ENCODE results near the gene EHBP1. TPM values are rescaled to one million over a fixed set of nuclear protein-coding genes. Genes with fewer than 3 reads are reported as not detected.

The EHBP1 gene
- total RNA-seq = 23.1 and 24.7 TPM in 2 replicates

DNA sequence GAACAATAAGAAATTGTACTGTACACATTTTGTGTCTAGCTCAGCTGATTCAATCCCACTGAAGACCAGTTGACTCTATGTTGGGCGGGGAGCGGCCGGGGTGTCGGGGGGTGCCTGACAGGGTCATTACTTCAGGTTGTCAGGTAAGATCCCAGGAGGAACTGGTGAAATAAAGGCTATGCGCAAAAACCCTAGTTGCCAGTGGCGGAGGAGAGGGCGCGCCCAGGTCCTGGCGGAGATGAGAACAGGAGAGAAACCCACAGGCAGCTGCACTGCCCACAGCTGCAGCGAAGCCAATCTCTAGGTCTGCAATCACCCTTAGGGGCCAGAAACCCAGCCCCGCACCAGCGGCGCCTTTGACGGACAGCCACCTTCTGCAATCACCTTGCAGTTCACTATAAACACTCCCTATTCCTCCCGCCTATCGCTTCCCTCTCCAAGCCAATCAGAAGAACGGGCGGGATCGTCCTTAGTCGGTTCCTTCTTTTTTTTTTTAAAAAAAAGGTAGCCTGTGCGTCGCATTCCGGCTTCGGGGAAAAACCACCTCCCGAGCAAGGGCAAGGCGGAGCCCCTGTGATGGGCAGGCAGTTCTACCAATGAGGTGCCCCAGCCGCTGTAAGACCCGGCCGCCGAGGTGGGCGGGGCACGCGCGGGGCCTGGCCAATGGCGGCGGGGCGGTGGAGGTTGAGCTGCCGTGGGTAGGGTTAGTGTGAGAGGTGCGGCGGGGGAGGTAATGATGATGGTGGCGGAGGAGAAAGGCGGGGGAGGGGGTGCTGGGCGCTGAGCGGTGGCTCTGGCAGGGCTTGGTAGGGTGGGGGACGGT is at the start of gene EHBP1:
TSS of gene EHBP1 (plus strand) at position 707 of the 823 bp plus-strand sequence. CDS start 1,479 bp downstream, outside the sequence.
- intact Hi-C loops (cut with micrococcal nuclease) = loop anchor here (1.0 to 10.0 kb wide), 8 partner anchors 509 to 1688 kb away; partner anchors contain the start of genes B3GNT2, COMMD1, MDH1 and PEX13

DNA sequence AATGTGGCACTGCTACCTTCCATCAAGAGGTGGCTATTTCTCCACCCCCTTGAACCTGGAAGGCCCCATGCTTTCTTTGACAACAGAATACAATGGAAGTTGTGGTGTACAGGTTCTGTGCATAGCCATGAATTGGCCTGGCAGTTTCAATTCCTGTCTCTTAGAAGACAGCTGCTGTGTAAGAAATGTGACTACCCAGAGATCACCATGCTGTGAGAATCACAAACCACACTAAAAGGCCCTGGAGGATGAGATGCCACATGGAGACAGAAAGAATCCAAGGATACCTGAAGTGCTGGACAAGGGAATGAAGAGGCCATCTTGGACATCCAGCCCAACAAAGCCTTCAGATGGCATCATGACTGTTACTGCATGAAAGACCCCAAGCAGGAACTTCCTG is 47.7 kb upstream of the EHBP1 start:
- intact Hi-C loops (cut with micrococcal nuclease) = no loop called here

DNA sequence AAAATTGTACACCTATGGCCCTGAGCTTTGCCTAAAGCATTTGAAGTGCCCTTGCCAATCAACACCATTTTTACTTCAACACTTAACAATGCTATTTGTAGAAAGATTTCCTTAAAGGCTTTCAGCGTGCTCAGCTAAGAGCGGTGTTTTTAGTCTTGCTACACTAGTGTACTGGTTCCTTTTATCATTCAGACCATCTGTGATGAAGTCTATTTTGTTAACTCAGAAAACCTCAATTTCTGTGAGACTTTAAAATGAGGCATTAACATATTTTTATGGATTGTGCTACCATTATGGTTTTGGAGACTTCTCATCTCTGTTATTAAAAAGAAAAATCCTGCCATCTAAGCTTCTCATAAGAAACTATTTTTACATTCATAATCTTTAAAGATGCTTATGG is 46.6 kb upstream of the EHBP1 start:
- intact Hi-C loops (cut with micrococcal nuclease) = no loop called here

DNA sequence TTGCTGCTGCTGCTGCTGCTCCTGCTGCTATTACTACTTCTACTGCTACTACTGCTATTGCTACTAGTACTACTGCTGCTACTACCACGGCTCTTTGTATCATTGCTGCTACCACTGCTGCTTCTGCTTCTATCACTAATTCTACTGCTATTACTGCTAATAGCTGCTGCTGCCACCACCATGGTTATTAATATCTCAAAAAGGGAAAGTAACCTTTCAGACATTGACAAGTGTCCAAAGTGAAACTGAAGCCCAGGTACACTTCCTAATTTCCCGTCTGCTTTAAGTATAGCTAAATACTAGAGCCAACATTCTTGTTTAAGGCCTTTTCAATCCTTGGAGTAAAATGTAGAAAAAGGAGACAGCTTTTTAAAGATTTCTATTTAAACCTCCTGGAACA is 45.4 kb upstream of the EHBP1 start:
- intact Hi-C loops (cut with micrococcal nuclease) = no loop called here

DNA sequence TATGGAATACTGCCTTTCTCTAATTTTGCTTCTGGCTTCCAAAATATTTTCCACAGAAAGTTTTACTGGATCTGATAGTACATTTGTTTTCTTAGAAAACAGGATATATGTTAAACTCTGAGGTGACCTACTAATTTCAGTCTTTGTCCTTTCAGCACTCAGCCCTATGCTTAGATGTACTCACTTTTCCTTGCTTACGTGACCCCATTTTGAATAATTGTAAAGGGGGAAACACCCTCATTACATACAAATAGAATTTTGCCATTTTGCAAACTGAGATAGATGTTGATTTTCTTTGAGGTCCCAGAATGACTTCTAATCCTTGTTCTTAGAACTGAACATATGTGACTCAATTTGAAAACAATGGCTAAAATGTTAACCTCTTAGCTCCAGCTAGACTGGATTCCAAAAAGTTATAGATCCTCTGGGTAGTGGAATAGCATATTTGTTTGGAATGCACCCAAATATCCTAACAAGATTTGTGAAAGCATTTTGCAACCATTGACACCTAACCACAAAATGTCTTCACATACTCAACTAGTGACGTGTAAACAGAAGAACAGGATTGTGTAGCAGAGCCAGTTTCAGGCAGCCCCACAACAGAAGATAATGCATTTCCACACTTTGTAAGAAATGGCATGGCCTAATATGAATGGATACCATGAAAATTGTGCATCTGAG is 44.8 kb upstream of the EHBP1 start:
- intact Hi-C loops (cut with micrococcal nuclease) = no loop called here

DNA sequence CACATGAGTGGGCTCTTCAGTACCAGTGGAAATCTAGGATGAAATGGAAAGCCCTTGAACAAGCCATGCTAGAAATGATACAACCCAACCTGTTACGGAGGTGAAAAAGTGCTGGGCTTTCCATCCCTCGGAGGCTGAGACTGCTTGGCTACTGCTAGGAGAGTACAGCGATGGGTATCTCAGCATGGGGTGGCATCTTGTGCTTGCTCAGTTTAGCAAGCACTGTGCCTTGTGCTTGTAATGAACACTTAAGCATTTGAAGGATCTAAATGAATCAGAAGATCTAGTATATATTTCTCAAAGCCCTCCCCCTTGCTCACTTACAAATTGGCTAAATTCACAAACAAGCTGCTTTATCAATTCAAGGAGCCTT is 44.3 kb upstream of the EHBP1 start:
- intact Hi-C loops (cut with micrococcal nuclease) = no loop called here

DNA sequence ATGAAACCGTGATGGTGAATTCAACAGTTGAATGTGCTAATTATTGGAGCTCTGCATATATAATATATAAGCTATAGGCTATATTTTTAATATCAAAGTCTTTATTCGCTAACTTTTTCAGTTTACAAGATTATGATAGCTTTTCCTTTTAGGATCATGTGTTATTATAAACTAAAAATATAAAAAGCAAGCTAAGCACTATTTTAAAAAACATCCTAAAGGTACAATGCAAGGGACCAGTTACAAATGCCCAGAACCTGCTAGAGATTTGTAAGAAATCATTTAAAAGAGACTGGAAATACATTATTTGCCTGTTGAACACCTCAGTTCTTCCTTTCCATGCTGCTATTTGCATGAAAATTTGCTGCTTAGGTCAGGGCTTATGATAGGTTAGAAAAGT is 43.4 kb upstream of the EHBP1 start:
- intact Hi-C loops (cut with micrococcal nuclease) = no loop called here

DNA sequence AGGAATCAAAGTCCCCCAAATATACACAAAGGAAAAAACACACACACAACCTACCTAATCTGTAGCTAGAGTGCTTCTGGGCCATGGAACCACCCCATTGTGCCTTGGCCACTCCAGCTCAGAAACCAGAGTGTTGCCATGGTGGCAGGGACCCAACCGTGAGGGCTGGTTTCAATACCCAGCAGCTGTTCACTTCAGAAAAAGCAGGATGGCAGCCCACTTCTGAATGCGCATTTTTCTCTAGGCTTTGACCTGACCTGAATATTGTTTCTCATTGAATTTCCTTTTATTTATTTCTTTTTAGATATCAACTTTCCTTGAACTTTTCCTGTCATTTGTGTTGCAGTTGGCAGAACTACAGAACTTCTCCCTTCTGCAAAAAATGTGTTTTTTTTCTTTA is 43.0 kb upstream of the EHBP1 start:
- intact Hi-C loops (cut with micrococcal nuclease) = no loop called here

DNA sequence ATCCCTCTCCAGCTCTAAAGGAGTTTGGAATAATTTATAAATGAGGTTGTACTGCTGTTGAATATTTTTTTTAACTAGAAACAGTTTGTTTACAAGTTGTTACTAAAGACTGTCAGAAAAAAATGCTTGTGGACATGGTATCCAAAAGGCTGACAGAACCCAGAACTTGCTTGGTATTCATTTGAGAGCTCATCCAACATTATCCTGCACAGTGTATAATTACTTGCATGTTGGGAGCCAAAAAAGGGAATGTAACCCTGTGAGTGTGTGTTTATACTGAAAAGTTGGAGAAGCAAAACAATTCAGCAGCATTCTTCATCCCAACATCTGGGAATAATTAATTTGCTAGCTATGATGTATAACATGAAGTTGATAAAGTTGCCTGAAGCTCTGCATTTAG is 42.1 kb upstream of the EHBP1 start:
- intact Hi-C loops (cut with micrococcal nuclease) = no loop called here

DNA sequence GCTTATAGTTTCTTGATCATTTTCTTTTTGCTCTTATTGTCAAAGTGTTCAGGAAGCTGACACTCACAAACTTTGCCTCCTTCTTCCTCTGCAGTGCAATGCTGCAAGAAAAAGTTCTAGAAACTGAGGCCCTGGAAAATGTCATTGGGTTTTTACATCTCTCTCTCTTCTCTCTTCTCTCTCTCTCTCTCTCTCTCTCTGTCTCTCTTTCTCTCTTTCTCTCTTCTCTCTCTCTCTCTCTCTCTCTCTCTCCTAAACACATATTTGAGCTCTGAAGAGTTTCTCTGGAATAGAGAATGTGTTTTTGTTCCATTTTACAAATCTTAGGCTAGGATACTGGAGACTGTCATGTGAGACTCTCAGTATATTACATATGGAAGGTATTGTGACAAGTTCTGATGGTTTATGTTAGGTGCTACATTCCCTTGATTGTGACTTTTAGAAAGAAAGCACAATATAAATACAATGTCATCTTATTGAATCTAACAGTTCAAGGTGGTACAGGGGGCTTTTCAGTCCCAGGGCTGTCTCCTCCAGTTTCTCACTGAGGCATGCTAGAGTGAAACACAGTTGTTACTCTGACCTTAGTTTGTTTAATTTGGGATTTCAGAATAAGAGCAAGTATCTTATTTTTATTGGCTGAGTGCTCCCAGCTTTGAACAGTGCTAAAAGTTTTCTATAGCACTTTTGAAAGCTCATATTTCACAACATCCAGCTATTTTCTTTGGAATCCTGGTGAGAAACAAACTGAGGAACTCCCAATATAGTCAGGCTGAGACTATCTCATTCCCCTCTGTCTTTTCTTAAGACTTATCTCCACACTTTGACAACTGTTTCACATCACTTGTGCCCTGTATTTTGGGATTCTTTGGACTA is 41.4 kb upstream of the EHBP1 start:
- intact Hi-C loops (cut with micrococcal nuclease) = no loop called here

DNA sequence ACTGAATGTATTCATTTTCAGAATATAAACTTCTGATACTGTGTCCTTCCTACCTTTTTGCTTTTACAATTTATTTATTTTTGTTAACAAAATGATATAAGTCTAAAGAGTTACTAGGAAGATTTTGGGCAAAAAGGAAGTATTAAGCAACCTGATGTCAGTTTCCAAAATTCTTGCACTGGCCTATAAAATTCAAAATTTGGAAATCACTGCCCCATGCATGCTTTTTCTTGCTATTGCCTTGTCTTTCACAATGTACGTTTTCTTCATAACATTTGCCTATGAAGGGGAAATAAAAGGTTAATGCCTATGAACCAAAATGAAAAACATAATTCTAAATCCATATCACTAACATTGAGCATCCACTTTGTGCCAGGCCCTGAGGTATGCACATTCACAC is 40.1 kb upstream of the EHBP1 start:
- intact Hi-C loops (cut with micrococcal nuclease) = no loop called here

DNA sequence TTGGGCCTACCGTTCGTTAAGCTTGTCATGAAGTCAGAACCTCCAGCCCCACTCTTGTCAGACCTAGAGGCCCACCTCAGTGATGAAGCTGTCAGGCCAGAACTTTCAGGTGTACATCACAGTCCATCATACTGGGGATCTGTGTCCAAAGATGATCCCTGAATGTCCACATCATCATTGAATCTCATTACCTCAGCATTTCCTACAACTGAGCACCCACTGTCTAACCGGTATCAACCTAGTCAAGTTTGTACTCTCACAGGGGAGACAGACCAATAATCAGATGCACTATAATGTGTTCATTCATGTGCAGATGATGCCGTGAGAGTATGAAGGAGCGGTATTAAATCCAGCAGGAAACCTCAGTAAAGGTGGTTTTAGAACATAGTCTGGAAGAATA is 36.3 kb upstream of the EHBP1 start:
- intact Hi-C loops (cut with micrococcal nuclease) = no loop called here

DNA sequence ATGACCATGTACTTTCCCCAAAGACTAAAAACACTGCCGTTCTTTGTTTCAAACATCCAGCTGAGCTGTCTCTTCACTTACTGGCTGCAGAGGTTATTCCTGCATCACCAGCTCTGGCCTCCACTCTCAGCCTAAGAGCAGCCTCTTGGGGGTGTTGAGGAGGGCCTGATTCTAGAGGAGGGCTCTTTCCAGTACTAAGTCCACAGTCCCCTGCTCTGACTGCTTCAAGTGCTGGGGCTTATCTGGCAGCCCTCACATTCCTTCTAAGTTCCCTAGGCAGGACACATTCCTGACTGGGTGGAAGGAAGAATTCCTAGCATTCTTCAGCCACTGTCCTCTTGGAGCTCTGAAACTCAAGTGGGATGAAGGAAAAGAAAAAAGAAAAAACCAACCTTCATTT is 32.9 kb upstream of the EHBP1 start:
- intact Hi-C loops (cut with micrococcal nuclease) = no loop called here

DNA sequence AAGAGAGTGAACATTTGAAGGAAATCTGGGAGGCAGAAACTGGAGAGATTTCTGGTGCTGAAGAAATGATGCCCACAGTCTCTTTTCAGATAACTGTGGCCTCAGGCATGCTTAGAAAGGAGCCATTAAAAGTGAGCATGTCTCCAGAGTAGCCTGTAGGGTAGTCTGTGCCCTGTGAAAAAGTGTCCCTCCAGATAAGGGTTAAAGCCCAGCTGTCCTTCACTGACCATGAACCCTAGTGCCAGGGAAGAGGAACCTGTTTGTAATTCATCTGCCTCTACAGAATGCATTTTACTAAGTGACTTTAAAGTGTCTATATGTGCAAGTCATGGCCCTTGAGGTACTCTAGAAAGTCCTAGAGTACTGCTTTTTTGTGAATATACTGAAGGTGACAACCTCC is 30.5 kb upstream of the EHBP1 start:
- intact Hi-C loops (cut with micrococcal nuclease) = no loop called here

DNA sequence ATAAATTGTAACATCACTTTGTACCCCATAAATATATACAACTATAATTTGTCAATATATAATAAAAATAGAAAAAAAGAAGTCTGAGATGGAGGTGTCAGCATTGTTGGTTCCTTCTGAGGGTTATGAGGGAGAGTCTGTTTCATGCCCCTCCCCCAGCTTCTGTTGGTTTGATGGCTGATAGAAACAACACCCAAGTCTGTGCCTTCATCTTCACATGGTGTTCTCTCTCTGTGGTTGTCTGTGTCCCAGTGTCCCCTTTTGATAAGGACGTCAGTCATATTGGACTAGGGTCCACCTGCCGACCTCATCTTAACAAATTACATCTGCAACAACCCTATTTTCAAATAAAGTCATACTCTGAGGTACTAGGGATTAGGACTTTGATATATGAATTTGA is 20.3 kb upstream of the EHBP1 start:
- intact Hi-C loops (cut with micrococcal nuclease) = no loop called here

DNA sequence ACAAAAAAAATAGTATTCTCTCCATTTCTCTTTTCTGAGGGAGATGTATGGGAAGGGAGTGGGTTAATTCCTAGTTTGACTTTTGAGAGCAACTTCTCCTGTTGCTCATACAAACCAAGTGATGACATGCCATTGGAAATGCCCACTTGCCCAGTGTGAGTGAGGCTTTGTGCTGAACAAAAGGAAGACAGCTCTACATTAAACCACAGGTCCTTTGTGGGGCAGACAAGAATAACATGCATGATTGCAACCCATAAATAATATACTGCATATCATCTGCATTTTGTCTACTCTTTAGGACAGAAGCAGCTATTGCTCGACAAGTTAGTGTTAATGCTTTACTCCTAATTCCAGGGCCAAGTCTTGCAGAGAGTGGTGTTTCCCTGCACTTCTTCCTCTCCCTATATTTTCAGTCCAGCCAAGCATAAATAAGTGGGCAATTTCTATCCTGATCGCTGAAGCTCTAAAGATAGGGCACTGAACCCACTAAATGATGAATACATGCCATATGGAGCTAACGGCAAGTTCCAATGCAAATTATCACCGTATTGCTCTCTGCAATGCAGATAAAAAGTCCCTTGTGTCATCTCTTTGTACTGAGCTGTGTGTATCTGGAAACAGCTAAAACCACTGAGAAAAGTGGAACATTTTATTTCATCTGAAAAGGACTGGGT is 19.4 kb upstream of the EHBP1 start:
- intact Hi-C loops (cut with micrococcal nuclease) = no loop called here

DNA sequence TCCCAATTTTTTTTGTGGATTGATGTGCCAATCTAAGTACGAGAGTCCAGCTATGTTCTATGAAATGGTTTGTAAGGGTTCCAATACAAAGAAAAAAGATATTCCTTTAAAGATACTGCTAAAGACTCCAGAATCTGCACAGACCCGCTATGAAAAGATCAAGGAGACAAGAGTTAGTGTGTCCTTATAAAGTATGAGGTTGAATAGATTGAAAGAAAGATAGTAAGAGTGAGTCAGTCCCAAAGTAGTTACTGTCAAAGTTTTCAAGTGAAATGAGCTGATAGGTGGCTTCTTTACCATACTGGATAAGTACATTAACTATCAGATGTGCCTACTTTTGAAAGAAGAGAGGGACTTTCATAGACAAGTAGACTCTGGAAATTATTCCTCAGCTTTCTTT is 17.9 kb upstream of the EHBP1 start:
- intact Hi-C loops (cut with micrococcal nuclease) = no loop called here

DNA sequence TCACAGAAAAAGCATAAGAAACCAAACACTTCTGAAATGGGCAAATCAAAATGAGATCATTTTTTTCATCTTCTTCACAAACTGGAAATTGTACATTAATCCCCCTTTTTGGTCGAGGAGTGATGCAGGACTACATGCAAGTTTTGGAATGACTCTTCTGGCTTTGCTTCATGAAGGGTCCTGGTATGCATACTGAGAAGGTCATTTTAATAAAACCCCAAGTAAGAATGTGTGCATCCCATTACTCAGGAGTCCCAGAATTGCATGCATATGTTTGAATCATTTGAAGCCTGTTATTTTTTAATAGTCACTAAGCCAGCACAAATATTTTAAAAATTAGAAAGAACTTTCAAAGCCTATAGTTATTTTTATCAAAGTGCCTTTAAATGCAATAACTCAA is 16.7 kb upstream of the EHBP1 start:
- intact Hi-C loops (cut with micrococcal nuclease) = no loop called here

DNA sequence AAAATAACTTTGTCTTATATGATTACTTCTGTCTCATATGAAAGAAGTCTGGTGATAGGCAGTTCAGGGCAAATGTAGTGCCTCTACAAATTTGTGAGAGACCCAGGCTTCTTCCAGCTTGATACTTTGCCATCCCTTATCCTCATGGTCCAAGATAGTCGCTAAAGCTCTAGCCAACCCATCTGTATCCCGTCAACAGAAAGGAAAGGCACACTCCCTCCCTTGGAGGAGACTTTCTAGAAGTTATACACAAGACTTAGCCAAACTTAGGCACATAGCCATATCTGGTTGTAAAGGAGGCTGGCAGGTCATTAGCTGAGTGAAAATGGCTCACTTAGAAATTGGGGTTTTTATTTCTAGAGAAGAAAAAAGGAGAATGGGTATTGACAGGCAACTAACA is 14.3 kb upstream of the EHBP1 start:
- intact Hi-C loops (cut with micrococcal nuclease) = no loop called here

DNA sequence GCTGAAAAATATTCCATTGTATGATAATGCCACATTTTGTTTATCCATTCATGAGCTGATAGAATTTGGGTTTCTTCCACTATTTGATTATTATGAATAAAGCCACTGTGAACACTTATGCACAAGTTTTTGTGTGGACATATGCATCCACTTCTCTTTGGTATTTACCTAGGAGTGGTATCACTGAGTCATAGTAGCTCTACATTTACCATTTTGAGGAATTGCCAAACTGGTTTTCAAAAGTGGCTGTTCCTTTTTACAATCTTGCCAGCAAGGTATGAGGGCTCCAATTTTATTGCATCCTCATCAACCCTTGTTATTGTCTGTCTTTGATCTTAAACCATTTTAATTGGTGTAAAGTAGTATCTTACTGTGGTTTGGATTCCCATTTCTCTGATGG is 13.3 kb upstream of the EHBP1 start:
- intact Hi-C loops (cut with micrococcal nuclease) = no loop called here

DNA sequence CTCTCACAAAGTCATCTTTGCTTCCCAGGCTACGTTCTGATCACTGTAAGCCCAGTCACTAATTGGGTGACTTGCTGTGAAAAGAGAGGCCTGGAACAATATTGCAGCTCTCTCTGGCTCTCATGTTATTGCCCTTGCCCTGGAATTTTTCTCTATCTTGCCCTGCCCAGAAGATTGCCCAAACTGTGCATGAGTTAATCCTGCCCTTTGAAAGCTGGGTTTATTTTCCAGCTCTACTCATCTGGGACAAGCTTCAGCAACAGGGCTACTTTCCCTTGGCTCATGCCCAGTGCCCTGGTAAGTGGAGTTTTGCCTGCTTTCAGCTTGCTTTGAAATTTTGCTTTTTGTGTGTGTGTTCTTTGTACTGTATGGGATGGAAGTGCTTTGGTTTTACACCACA is 6.9 kb upstream of the EHBP1 start:
- intact Hi-C loops (cut with micrococcal nuclease) = no loop called here

Data from T-helper 2 cell treated with Interferon-gamma antibody and Interleukin-4, amounts not matched to agents 100 ng/mL and 5 ng/mL, for 36 hours (primary cell).